ENCODE results near the gene CIRBP. TPM values are rescaled to one million over a fixed set of nuclear protein-coding genes. Genes with fewer than 3 reads are reported as not detected.

CIRBP gene
- total RNA-seq, 1 experiment from 2014 or later: 287 TPM

GRCh38 chr19:1286487-1287353 is 17.6 kb downstream of the CIRBP start:
- no TSS peak for BruUV-seq (replicated peaks)
- Histone ChIP-seq H3K36me3 (ENCODE audit: insufficient read depth, low read length, poor library complexity, severe bottlenecking) (no peaks in the 10 kb centered on the region), H3K9me3 (ENCODE audit: low read depth, low read length, poor library complexity, severe bottlenecking) (no peaks in the 10 kb centered on the region), H3K27me3 (replicated peaks; ENCODE audit: insufficient read depth, low read depth, low read length, poor library complexity) (peaks cover 33% of the 10 kb centered on the region), H3K4me3 (ENCODE audit: low read depth, low read length, poor library complexity, severe bottlenecking) (peak overlapping the region; percentile 41), H3K27ac (ENCODE audit: low read depth, low read length, poor library complexity, severe bottlenecking) (no peak overlapping the region), H3K4me1 (ENCODE audit: insufficient read depth, low read length, poor library complexity, severe bottlenecking) (peaks cover 12% of the 10 kb centered on the region)
- no peak for TF ChIP-seq CTCF (conservative IDR thresholded peaks at IDR 0.05; ENCODE audit: low read depth, low read length)
- no peak for TF ChIP-seq EZH2 (IDR thresholded peaks at IDR 0.05; ENCODE audit: borderline replicate concordance, low read depth, low read length, poor library complexity, severe bottlenecking)
- no peak for DNase-seq (ENCODE audit: low spot score)
- CTCF ChIA-PET: no interaction called here
- intact Hi-C loops (cut with micrococcal nuclease; ENCODE audit: unreplicated experiment): no loop called here
- POLR2A ChIA-PET (ENCODE audit: low non-redundant PET): no interaction called here

GRCh38 chr19:1287354-1288225 is 18.5 kb downstream of the CIRBP start:
- ChIA-PET POLR2A (ENCODE audit: low non-redundant PET) (no interaction called here), CTCF (no interaction called here)
- peaks cover 33% of the 10 kb centered on the region for H3K27me3 ChIP-seq (replicated peaks; ENCODE audit: insufficient read depth, low read depth, low read length, poor library complexity)
- no peaks in the 10 kb centered on the region for H3K9me3 ChIP-seq (ENCODE audit: low read depth, low read length, poor library complexity, severe bottlenecking)
- TF ChIP-seq EZH2 (IDR thresholded peaks at IDR 0.05; ENCODE audit: borderline replicate concordance, low read depth, low read length, poor library complexity, severe bottlenecking) (no peak), CTCF (conservative IDR thresholded peaks at IDR 0.05; ENCODE audit: low read depth, low read length) (no peak)
- H3K36me3 ChIP-seq (ENCODE audit: insufficient read depth, low read length, poor library complexity, severe bottlenecking): no peaks in the 10 kb centered on the region
- no peak overlapping the region for H3K27ac ChIP-seq (ENCODE audit: low read depth, low read length, poor library complexity, severe bottlenecking)
- H3K4me3 ChIP-seq (ENCODE audit: low read depth, low read length, poor library complexity, severe bottlenecking): no peak overlapping the region
- DNase-seq (ENCODE audit: low spot score): no peak
- BruUV-seq (replicated peaks): no TSS peak
- intact Hi-C loops (cut with micrococcal nuclease; ENCODE audit: unreplicated experiment): no loop called here
- peaks cover 18% of the 10 kb centered on the region for H3K4me1 ChIP-seq (ENCODE audit: insufficient read depth, low read length, poor library complexity, severe bottlenecking)

GRCh38 chr19:1288226-1288612 is 19.1 kb downstream of the CIRBP start:
- Histone ChIP-seq H3K4me1 (ENCODE audit: insufficient read depth, low read length, poor library complexity, severe bottlenecking) (peaks cover 18% of the 10 kb centered on the region), H3K4me3 (ENCODE audit: low read depth, low read length, poor library complexity, severe bottlenecking) (no peak overlapping the region), H3K27me3 (replicated peaks; ENCODE audit: insufficient read depth, low read depth, low read length, poor library complexity) (peaks cover 33% of the 10 kb centered on the region), H3K36me3 (ENCODE audit: insufficient read depth, low read length, poor library complexity, severe bottlenecking) (no peaks in the 10 kb centered on the region), H3K9me3 (ENCODE audit: low read depth, low read length, poor library complexity, severe bottlenecking) (no peaks in the 10 kb centered on the region), H3K27ac (ENCODE audit: low read depth, low read length, poor library complexity, severe bottlenecking) (no peak overlapping the region)
- BruUV-seq (replicated peaks): no TSS peak
- intact Hi-C loops (cut with micrococcal nuclease; ENCODE audit: unreplicated experiment): no loop called here
- TF ChIP-seq EZH2 (IDR thresholded peaks at IDR 0.05; ENCODE audit: borderline replicate concordance, low read depth, low read length, poor library complexity, severe bottlenecking): no peak
- TF ChIP-seq CTCF (conservative IDR thresholded peaks at IDR 0.05; ENCODE audit: low read depth, low read length): no peak
- DNase-seq (ENCODE audit: low spot score): no peak
- ChIA-PET POLR2A (ENCODE audit: low non-redundant PET) (no interaction called here), CTCF (no interaction called here)

All from A673 (cell line).